ENCODE data around the gene ZBTB20.

GRCh38 chr3:114872050-114872449, 275.0 kb downstream of the ZBTB20 start:
- TF ChIP-seq CTCF (IDR thresholded peaks at IDR 0.05), result no peak
- no peak for TF ChIP-seq POLR2A (IDR thresholded peaks at IDR 0.05)
